HEK293 (cell line): Measurements from ENCODE around the gene CYP27B1.

ENCODE experiments used
- CTCF ChIA-PET: fragments of 350-600 bp; formaldehyde crosslinking; extraction: SDS; loops from one replicate; lab custom pipeline; 2021; ENCODE audit warnings: antibody characterized with exemption; lab: Yijun Ruan, JAX
- POLR2A ChIA-PET: fragments of 300-600 bp; formaldehyde crosslinking; extraction: SDS; loops from one replicate; lab custom pipeline; 2020; ENCODE audit warnings: antibody characterized with exemption, inconsistent platforms; lab: Yijun Ruan, JAX
- H3K27ac ChIP-seq: fragments of 200-500 bp; sonication (Bioruptor generic); 2 replicates; pipeline ENCODE4 v1.5.1; 2014; ENCODE audit warnings: low read depth, low read length, control low read depth, inconsistent platforms; ENCODE audit errors: extremely low read depth
- H3K36me3 ChIP-seq, 2 experiments: fragments of 200-500 bp in 1 of 2; sonication (Bioruptor generic) in 1 of 2; 1 replicate in 1 of 2; 2 replicates in 1 of 2; pipeline ENCODE4 v1.5.1; 2014 to 2017; ENCODE audit warnings: inconsistent platforms in 2 of 2, low read length in 2 of 2; ENCODE audit not compliant: control insufficient read depth in 2 of 2, insufficient read depth in 1 of 2
- H3K4me1 ChIP-seq: fragments of 200-500 bp; sonication (Bioruptor generic); 2 replicates; pipeline ENCODE4 v1.5.1; 2014; ENCODE audit warnings: mild to moderate bottlenecking, low read length, inconsistent platforms; ENCODE audit not compliant: control insufficient read depth, insufficient read depth
- H3K4me3 ChIP-seq: 2 replicates; pipeline ENCODE4 v1.5.1; 2011; ENCODE audit warnings: low read depth, mild to moderate bottlenecking, control low read depth, low read length, moderate library complexity
- H3K9me3 ChIP-seq: fragments of 200-500 bp; sonication (Bioruptor generic); 2 replicates; pipeline ENCODE4 v1.5.1; 2014; ENCODE audit warnings: low read depth, low read length, inconsistent platforms; ENCODE audit not compliant: control insufficient read depth, insufficient read depth
- GFI1B ChIP-seq: fragments of 450-650 bp; formaldehyde crosslinking; IDR thresholded peaks from 2 replicates; pipeline ENCODE4 v1.5.1; 2016; ENCODE audit warnings: missing biosample characterization, missing genetic modification characterization
- SCRT2 ChIP-seq: fragments of 450-650 bp; formaldehyde crosslinking; IDR thresholded peaks from 2 replicates; pipeline ENCODE4 v1.5.1; 2016; ENCODE audit warnings: missing biosample characterization, missing genetic modification characterization
- ZFHX2 ChIP-seq: fragments of 450-650 bp; formaldehyde crosslinking; conservative IDR thresholded peaks from 2 replicates; pipeline ENCODE4 v1.5.1; 2016; ENCODE audit warnings: missing biosample characterization, missing genetic modification characterization
- ZNF133 ChIP-seq: fragments of 450-650 bp; formaldehyde crosslinking; IDR thresholded peaks from 2 replicates; pipeline ENCODE4 v1.5.1; 2016; ENCODE audit warnings: missing biosample characterization, missing genetic modification characterization
- ZNF184 ChIP-seq: fragments of 450-650 bp; IDR thresholded peaks from 2 replicates; pipeline ENCODE4 v1.5.1; 2018; ENCODE audit warnings: missing biosample characterization, mild to moderate bottlenecking, missing genetic modification characterization
- ZNF248 ChIP-seq: fragments of 450-650 bp; formaldehyde crosslinking; IDR thresholded peaks from 2 replicates; pipeline ENCODE4 v1.5.1; 2017; ENCODE audit warnings: missing biosample characterization, missing genetic modification characterization
- ZNF324 ChIP-seq: fragments of 450-650 bp; formaldehyde crosslinking; IDR thresholded peaks from 2 replicates; pipeline ENCODE4 v1.5.1; 2016; ENCODE audit warnings: missing biosample characterization, missing genetic modification characterization
- ZNF544 ChIP-seq: fragments of 450-650 bp; formaldehyde crosslinking; IDR thresholded peaks from 2 replicates; pipeline ENCODE4 v1.5.0; 2017; ENCODE audit warnings: missing biosample characterization, missing genetic modification characterization
- ZNF629 ChIP-seq: fragments of 450-650 bp; formaldehyde crosslinking; IDR thresholded peaks from 2 replicates; pipeline ENCODE4 v1.5.1; 2017; ENCODE audit warnings: missing biosample characterization, missing genetic modification characterization
- ZNF677 ChIP-seq: fragments of 450-650 bp; IDR thresholded peaks from 2 replicates; pipeline ENCODE4 v1.5.0; 2018; ENCODE audit warnings: missing biosample characterization, mild to moderate bottlenecking, missing genetic modification characterization, moderate library complexity
- ZNF837 ChIP-seq: fragments of 450-650 bp; formaldehyde crosslinking; IDR thresholded peaks from 2 replicates; pipeline ENCODE4 v1.5.1; 2016; ENCODE audit warnings: missing biosample characterization, missing genetic modification characterization
- TF ChIP-seq, protein P1 (sequence below): fragments of 450-650 bp; formaldehyde crosslinking; IDR thresholded peaks from 2 replicates; pipeline ENCODE4 v1.5.1; 2016; ENCODE audit warnings: missing biosample characterization, missing genetic modification characterization
- TF ChIP-seq, protein P2 (sequence below): fragments of 450-650 bp; formaldehyde crosslinking; IDR thresholded peaks from 2 replicates; pipeline ENCODE4 v1.5.1; 2016; ENCODE audit warnings: missing biosample characterization, missing genetic modification characterization, low read depth
- TF ChIP-seq, protein P3 (sequence below): fragments of 450-650 bp; formaldehyde crosslinking; IDR thresholded peaks from 2 replicates; pipeline ENCODE4 v1.5.1; 2016; ENCODE audit warnings: missing biosample characterization, missing genetic modification characterization
- TF ChIP-seq, protein P4 (sequence below): fragments of 450-650 bp; formaldehyde crosslinking; conservative IDR thresholded peaks from 2 replicates; pipeline ENCODE4 v1.5.1; 2016; ENCODE audit warnings: low read depth, missing biosample characterization, missing genetic modification characterization

Gene CYP27B1

DNA sequence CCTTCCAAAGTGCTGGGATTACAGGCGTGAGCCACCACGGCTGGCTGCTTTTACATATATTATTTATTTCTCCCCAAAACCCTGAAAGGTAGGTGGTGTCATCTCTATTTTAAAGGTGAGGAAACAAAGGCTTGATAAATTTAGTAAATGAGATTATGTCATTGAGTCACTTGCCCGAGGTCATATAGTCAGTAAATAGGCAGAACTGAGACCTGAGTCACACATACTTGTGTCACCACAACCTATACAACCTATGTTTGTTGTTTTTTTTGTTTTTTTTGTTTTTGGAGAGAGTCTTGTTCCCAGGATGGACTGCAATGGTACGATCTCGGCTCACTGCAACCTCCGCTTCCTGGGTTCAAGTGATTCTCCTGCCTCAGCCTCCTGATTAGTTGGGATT lies 28.5 kb upstream of the CYP27B1 start:
- Histone ChIP-seq H3K4me3 (no peak overlapping the region), H3K9me3 (no peaks in the 10 kb centered on the region), H3K36me3 (peaks cover 47 to 85% of the 10 kb centered on the region in 2 experiments), H3K27ac (no peak overlapping the region)
- POLR2A ChIA-PET = no interaction called here
- CTCF ChIA-PET = no interaction called here
- TF ChIP-seq, protein P1, sequence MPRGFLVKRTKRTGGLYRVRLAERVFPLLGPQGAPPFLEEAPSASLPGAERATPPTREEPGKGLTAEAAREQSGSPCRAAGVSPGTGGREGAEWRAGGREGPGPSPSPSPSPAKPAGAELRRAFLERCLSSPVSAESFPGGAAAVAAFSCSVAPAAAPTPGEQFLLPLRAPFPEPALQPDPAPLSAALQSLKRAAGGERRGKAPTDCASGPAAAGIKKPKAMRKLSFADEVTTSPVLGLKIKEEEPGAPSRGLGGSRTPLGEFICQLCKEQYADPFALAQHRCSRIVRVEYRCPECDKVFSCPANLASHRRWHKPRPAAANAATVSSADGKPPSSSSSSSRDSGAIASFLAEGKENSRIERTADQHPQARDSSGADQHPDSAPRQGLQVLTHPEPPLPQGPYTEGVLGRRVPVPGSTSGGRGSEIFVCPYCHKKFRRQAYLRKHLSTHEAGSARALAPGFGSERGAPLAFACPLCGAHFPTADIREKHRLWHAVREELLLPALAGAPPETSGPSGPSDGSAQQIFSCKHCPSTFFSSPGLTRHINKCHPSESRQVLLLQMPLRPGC = no peak
- TF ChIP-seq, protein P2, sequence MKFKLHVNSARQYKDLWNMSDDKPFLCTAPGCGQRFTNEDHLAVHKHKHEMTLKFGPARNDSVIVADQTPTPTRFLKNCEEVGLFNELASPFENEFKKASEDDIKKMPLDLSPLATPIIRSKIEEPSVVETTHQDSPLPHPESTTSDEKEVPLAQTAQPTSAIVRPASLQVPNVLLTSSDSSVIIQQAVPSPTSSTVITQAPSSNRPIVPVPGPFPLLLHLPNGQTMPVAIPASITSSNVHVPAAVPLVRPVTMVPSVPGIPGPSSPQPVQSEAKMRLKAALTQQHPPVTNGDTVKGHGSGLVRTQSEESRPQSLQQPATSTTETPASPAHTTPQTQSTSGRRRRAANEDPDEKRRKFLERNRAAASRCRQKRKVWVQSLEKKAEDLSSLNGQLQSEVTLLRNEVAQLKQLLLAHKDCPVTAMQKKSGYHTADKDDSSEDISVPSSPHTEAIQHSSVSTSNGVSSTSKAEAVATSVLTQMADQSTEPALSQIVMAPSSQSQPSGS (tag by site-specific recombination) = peak; percentile 48; the same call in 1 of the 2 replicates
- TF ChIP-seq SCRT2 (tag by site-specific recombination) = no peak
- TF ChIP-seq ZNF677 (tag by site-specific recombination) = no peak
- TF ChIP-seq ZNF629 (tag by site-specific recombination) = 0 out of 2 replicates have a peak, but pooled peaks have one; percentile 18
- TF ChIP-seq ZNF133 (tag by site-specific recombination) = no peak
- TF ChIP-seq ZNF324 (tag by site-specific recombination) = no peak
- TF ChIP-seq, protein P3, sequence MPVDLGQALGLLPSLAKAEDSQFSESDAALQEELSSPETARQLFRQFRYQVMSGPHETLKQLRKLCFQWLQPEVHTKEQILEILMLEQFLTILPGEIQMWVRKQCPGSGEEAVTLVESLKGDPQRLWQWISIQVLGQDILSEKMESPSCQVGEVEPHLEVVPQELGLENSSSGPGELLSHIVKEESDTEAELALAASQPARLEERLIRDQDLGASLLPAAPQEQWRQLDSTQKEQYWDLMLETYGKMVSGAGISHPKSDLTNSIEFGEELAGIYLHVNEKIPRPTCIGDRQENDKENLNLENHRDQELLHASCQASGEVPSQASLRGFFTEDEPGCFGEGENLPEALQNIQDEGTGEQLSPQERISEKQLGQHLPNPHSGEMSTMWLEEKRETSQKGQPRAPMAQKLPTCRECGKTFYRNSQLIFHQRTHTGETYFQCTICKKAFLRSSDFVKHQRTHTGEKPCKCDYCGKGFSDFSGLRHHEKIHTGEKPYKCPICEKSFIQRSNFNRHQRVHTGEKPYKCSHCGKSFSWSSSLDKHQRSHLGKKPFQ (tag by site-specific recombination) = no peak
- TF ChIP-seq, all 188 proteins: peak for 2
- no peaks in the 10 kb centered on the region for H3K4me1 ChIP-seq

DNA sequence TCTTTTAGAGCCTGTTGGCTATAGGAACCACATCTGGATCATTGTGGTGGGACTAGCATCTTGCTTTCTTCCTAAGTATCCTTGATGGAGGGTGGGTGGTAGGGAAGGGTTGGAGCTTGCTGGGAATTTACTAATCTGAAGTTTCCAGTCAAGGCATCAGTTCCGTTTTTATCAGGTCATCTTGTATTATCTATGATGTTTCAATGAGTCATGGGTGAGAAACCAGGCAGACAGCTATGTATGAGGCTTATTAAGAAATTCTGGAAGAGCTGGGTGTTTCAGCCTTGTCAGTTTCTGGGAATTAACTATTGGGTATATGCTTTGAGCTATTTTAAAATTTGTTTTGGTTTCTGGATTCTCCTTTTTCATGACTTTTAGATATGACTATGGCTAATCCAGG lies 27.0 kb upstream of the CYP27B1 start:
- H3K9me3 ChIP-seq = no peaks in the 10 kb centered on the region
- H3K4me3 ChIP-seq = no peak overlapping the region
- no peaks in the 10 kb centered on the region for H3K4me1 ChIP-seq
- ChIA-PET POLR2A (no interaction called here), CTCF (interaction anchor here (0.5 to 1.7 kb wide), 6 partner anchors 9 to 112 kb away, joined by 3 to 20 read pairs (median 4); partner anchors contain the start of gene TSFM)
- no peak overlapping the region for H3K27ac ChIP-seq
- peaks cover 61 to 84% of the 10 kb centered on the region in 2 experiments for H3K36me3 ChIP-seq
- TF ChIP-seq ZNF544 (tag by site-specific recombination) (no peak), ZNF248 (no peak), ZNF629 (tag by site-specific recombination) (0 out of 2 replicates have a peak, but pooled peaks have one; percentile 10), ZNF184 (no peak), ZNF837 (tag by site-specific recombination) (no peak), ZFHX2 (tag by site-specific recombination) (no peak), GFI1B (tag by site-specific recombination) (no peak)
- TF ChIP-seq, protein P4, sequence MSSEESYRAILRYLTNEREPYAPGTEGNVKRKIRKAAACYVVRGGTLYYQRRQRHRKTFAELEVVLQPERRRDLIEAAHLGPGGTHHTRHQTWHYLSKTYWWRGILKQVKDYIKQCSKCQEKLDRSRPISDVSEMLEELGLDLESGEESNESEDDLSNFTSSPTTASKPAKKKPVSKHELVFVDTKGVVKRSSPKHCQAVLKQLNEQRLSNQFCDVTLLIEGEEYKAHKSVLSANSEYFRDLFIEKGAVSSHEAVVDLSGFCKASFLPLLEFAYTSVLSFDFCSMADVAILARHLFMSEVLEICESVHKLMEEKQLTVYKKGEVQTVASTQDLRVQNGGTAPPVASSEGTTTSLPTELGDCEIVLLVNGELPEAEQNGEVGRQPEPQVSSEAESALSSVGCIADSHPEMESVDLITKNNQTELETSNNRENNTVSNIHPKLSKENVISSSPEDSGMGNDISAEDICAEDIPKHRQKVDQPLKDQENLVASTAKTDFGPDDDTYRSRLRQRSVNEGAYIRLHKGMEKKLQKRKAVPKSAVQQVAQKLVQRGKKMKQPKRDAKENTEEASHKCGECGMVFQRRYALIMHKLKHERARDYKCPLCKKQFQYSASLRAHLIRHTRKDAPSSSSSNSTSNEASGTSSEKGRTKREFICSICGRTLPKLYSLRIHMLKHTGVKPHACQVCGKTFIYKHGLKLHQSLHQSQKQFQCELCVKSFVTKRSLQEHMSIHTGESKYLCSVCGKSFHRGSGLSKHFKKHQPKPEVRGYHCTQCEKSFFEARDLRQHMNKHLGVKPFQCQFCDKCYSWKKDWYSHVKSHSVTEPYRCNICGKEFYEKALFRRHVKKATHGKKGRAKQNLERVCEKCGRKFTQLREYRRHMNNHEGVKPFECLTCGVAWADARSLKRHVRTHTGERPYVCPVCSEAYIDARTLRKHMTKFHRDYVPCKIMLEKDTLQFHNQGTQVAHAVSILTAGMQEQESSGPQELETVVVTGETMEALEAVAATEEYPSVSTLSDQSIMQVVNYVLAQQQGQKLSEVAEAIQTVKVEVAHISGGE (tag by site-specific recombination) = no peak
